ENCODE data around the gene GUCD1. TPM values are rescaled to one million over a fixed set of nuclear protein-coding genes. Genes with fewer than 3 reads are reported as not detected.
A peak's percentile ranks its signal among the peaks of the same experiment; 100 is the strongest.

Gene GUCD1
- total RNA-seq, 1 donor from 2014 or later: 77.7 TPM

GRCh38 chr22:24582056-24582814 is 27.3 kb upstream of the GUCD1 start:
- Mint-ChIP-seq H3K4me3 (ENCODE audit: unreplicated experiment) (no peak overlapping the region), H3K27ac (ENCODE audit: unreplicated experiment) (no peak overlapping the region), H3K36me3 (ENCODE audit: low read depth, unreplicated experiment) (peaks cover 7% of the 10 kb centered on the region), H3K4me1 (ENCODE audit: low read depth, unreplicated experiment) (peaks cover 8% of the 10 kb centered on the region), H3K9me3 (ENCODE audit: unreplicated experiment) (no peaks in the 10 kb centered on the region), H3K27me3 (ENCODE audit: low read depth, unreplicated experiment) (no peaks in the 10 kb centered on the region)
- no peak for TF ChIP-seq CTCF (IDR thresholded peaks at IDR 0.05; ENCODE audit: insufficient read depth, low read depth, low read length)
- TF ChIP-seq EZH2 (IDR thresholded peaks at IDR 0.05; ENCODE audit: insufficient read depth, low read length): no peak
- no peak for FAIRE-seq
- H3K4me3 ChIP-seq (ENCODE audit: insufficient read depth, low read depth, low read length): no peak overlapping the region
- H3K4me2 ChIP-seq (ENCODE audit: low read length): no peak overlapping the region
- no peaks in the 10 kb centered on the region for H3K79me2 ChIP-seq (ENCODE audit: insufficient read depth, low read length)
- no peaks in the 10 kb centered on the region for H3K36me3 ChIP-seq (ENCODE audit: insufficient read depth, low read length)
- DNase-seq (ENCODE audit: low read depth): no peak
- H3K27me3 ChIP-seq (ENCODE audit: insufficient read depth, low read length): no peaks in the 10 kb centered on the region
- no peak overlapping the region for H3K9ac ChIP-seq (ENCODE audit: low read length)
- H4K20me1 ChIP-seq (ENCODE audit: insufficient read depth, low read length): no peaks in the 10 kb centered on the region
- peaks cover 10% of the 10 kb centered on the region for H3K4me1 ChIP-seq (ENCODE audit: insufficient read depth, low read length)
- H2AFZ ChIP-seq (ENCODE audit: low read depth, low read length): no peak overlapping the region
- no peak overlapping the region for H3K27ac ChIP-seq (ENCODE audit: low read depth, low read length)
- H3K9me3 ChIP-seq (ENCODE audit: insufficient read depth, low read depth, low read length): no peaks in the 10 kb centered on the region

GRCh38 chr22:24580276-24580675 is 25.3 kb upstream of the GUCD1 start:
- DNase-seq (ENCODE audit: low read depth): peak; percentile 52
- FAIRE-seq: no peak
- H3K4me1 Mint-ChIP-seq (ENCODE audit: low read depth, unreplicated experiment): peaks cover 8% of the 10 kb centered on the region
- H2AFZ ChIP-seq (ENCODE audit: low read depth, low read length): no peak overlapping the region
- H3K79me2 ChIP-seq (ENCODE audit: insufficient read depth, low read length): no peaks in the 10 kb centered on the region
- H3K4me3 ChIP-seq (ENCODE audit: insufficient read depth, low read depth, low read length): no peak overlapping the region
- no peak overlapping the region for H3K9ac ChIP-seq (ENCODE audit: low read length)
- no peak overlapping the region for H3K4me2 ChIP-seq (ENCODE audit: low read length)
- H3K4me3 Mint-ChIP-seq (ENCODE audit: unreplicated experiment): no peak overlapping the region
- H3K36me3 ChIP-seq (ENCODE audit: insufficient read depth, low read length): no peaks in the 10 kb centered on the region
- no peaks in the 10 kb centered on the region for H3K27me3 ChIP-seq (ENCODE audit: insufficient read depth, low read length)
- H3K4me1 ChIP-seq (ENCODE audit: insufficient read depth, low read length): peaks cover 10% of the 10 kb centered on the region
- no peaks in the 10 kb centered on the region for H4K20me1 ChIP-seq (ENCODE audit: insufficient read depth, low read length)
- no peaks in the 10 kb centered on the region for H3K9me3 Mint-ChIP-seq (ENCODE audit: unreplicated experiment)
- H3K27me3 Mint-ChIP-seq (ENCODE audit: low read depth, unreplicated experiment): no peaks in the 10 kb centered on the region
- no peaks in the 10 kb centered on the region for H3K9me3 ChIP-seq (ENCODE audit: insufficient read depth, low read depth, low read length)
- H3K27ac Mint-ChIP-seq (ENCODE audit: unreplicated experiment): no peak overlapping the region
- TF ChIP-seq CTCF (IDR thresholded peaks at IDR 0.05; ENCODE audit: insufficient read depth, low read depth, low read length): no peak
- no peak for TF ChIP-seq EZH2 (IDR thresholded peaks at IDR 0.05; ENCODE audit: insufficient read depth, low read length)
- H3K27ac ChIP-seq (ENCODE audit: low read depth, low read length): no peak overlapping the region
- H3K36me3 Mint-ChIP-seq (ENCODE audit: low read depth, unreplicated experiment): peaks cover 7% of the 10 kb centered on the region

- no peaks in the 10 kb centered on the region for H3K9me3 Mint-ChIP-seq (ENCODE audit: unreplicated experiment)
- DNase-seq (ENCODE audit: low read depth) (no peak), FAIRE-seq (no peak)
- TF ChIP-seq EZH2 (IDR thresholded peaks at IDR 0.05; ENCODE audit: insufficient read depth, low read length) (no peak), CTCF (IDR thresholded peaks at IDR 0.05; ENCODE audit: insufficient read depth, low read depth, low read length) (no peak)
- H3K4me2 ChIP-seq (ENCODE audit: low read length): no peak overlapping the region
- no peaks in the 10 kb centered on the region for H3K36me3 ChIP-seq (ENCODE audit: insufficient read depth, low read length)
- no peak overlapping the region for H3K4me3 Mint-ChIP-seq (ENCODE audit: unreplicated experiment)
- H3K9me3 ChIP-seq (ENCODE audit: insufficient read depth, low read depth, low read length): no peaks in the 10 kb centered on the region
- no peak overlapping the region for H3K9ac ChIP-seq (ENCODE audit: low read length)
- no peak overlapping the region for H3K27ac ChIP-seq (ENCODE audit: low read depth, low read length)
- peaks cover 8% of the 10 kb centered on the region for H3K4me1 Mint-ChIP-seq (ENCODE audit: low read depth, unreplicated experiment)
- H3K36me3 Mint-ChIP-seq (ENCODE audit: low read depth, unreplicated experiment): peaks cover 12% of the 10 kb centered on the region
- no peak overlapping the region for H3K27ac Mint-ChIP-seq (ENCODE audit: unreplicated experiment)
- H3K4me1 ChIP-seq (ENCODE audit: insufficient read depth, low read length): peaks cover 10% of the 10 kb centered on the region
- no peaks in the 10 kb centered on the region for H3K79me2 ChIP-seq (ENCODE audit: insufficient read depth, low read length)
- H3K27me3 ChIP-seq (ENCODE audit: insufficient read depth, low read length): no peaks in the 10 kb centered on the region
- no peaks in the 10 kb centered on the region for H3K27me3 Mint-ChIP-seq (ENCODE audit: low read depth, unreplicated experiment)
- H4K20me1 ChIP-seq (ENCODE audit: insufficient read depth, low read length): no peaks in the 10 kb centered on the region
- H3K4me3 ChIP-seq (ENCODE audit: insufficient read depth, low read depth, low read length): no peak overlapping the region
- H2AFZ ChIP-seq (ENCODE audit: low read depth, low read length): no peak overlapping the region
Measured at GRCh38 chr22:24579258-24579601, 24.3 kb upstream of the GUCD1 start.

Measured in astrocyte (in vitro differentiated cells and primary cell).